BJ (cell line): ENCODE measurements around the gene HLA-DRA. TPM values are rescaled to one million over a fixed set of nuclear protein-coding genes. Genes with fewer than 3 reads are reported as not detected.

Experiments used
- CTCF ChIA-PET: fragments of 350-600 bp; formaldehyde crosslinking; extraction: SDS; loops from one replicate; lab custom pipeline; 2021; ENCODE audit warnings: antibody characterized with exemption, inconsistent platforms; lab: Yijun Ruan, JAX
- POLR2A ChIA-PET: fragments of 300-600 bp; sonication (Branson Sonifier 250); formaldehyde crosslinking; extraction: SDS; loops from one replicate; lab custom pipeline; 2021; ENCODE audit warnings: antibody characterized with exemption; lab: Charles Lee
- DNase-seq: peaks from one replicate; pipeline ENCODE4 v3.0.0-alpha.2; 2011; ENCODE audit warnings: low read depth
- H3K27me3 ChIP-seq: 2 replicates; pipeline ENCODE4 v1.6.0; 2011; ENCODE audit warnings: low read length; ENCODE audit not compliant: control insufficient read depth, insufficient read depth
- H3K36me3 ChIP-seq: 2 replicates; pipeline ENCODE4 v1.5.1; 2011; ENCODE audit warnings: low read length; ENCODE audit not compliant: control insufficient read depth, insufficient read depth
- H3K4me3 ChIP-seq: 2 replicates; pipeline ENCODE4 v1.5.1; 2011; ENCODE audit warnings: low read depth, mild to moderate bottlenecking, control low read depth, low read length
- polyA plus RNA-seq: library from polyadenylated mRNA; depleted of rRNA; stranded (reverse); fragments of >200 nt; gene quantifications from 2 replicates; pipeline ENCODE4 v1.2.3, GENCODE V29; 2011
- TF ChIP-seq, protein P1 (sequence below): IDR thresholded peaks from 2 replicates; pipeline ENCODE4 v1.5.1; 2011; ENCODE audit warnings: low read depth, mild to moderate bottlenecking, control low read depth, inconsistent platforms, low read length, moderate library complexity; ENCODE audit not compliant: insufficient read depth

Gene HLA-DRA
- polyA plus RNA-seq, 1 experiment = not detected

DNA sequence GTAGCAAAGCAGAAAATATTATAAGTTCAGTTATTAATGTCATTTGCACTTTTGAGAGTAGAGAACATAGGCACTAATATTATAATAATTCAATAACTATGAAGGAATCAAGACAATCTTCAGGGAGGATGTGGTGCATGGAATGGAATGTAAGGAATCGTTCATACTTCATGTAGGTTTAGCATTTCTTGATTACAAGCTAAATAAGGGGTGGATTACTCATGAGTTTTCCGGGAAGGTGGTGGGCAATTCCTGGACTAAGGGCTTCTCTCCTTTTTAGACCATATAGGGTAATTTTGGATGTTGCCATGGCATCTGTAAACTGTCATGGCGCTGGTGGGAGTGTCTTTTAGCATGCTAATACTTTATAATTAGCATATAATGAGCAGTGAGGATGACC lies 23.7 kb upstream of the HLA-DRA start:
- Histone ChIP-seq H3K36me3 (no peaks in the 10 kb centered on the region), H3K27me3 (peaks cover 3% of the 10 kb centered on the region), H3K4me3 (no peak overlapping the region)
- DNase-seq = no peak
- TF ChIP-seq, protein P1, sequence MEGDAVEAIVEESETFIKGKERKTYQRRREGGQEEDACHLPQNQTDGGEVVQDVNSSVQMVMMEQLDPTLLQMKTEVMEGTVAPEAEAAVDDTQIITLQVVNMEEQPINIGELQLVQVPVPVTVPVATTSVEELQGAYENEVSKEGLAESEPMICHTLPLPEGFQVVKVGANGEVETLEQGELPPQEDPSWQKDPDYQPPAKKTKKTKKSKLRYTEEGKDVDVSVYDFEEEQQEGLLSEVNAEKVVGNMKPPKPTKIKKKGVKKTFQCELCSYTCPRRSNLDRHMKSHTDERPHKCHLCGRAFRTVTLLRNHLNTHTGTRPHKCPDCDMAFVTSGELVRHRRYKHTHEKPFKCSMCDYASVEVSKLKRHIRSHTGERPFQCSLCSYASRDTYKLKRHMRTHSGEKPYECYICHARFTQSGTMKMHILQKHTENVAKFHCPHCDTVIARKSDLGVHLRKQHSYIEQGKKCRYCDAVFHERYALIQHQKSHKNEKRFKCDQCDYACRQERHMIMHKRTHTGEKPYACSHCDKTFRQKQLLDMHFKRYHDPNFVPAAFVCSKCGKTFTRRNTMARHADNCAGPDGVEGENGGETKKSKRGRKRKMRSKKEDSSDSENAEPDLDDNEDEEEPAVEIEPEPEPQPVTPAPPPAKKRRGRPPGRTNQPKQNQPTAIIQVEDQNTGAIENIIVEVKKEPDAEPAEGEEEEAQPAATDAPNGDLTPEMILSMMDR = no peak
- ChIA-PET CTCF (interaction anchor here (0.6 to 5.5 kb wide), 10 partner anchors 12 to 452 kb away, joined by 3 to 53 read pairs (median 4); partner anchors contain the start of gene BTNL2), POLR2A (no interaction called here)

GRCh38 chr6:32424589-32425300 lies 14.9 kb upstream of the HLA-DRA start:
- POLR2A ChIA-PET = no interaction called here
- no peak for DNase-seq

GRCh38 chr6:32426338-32426737 lies 13.3 kb upstream of the HLA-DRA start:
- ChIA-PET POLR2A (no interaction called here), CTCF (interaction anchor here (0.6 to 5.7 kb wide), 2 partner anchors 13 to 444 kb away, joined by 3 to 36 read pairs; no protein-coding TSS in a partner anchor)
- Histone ChIP-seq H3K36me3 (no peaks in the 10 kb centered on the region), H3K4me3 (no peak overlapping the region), H3K27me3 (no peaks in the 10 kb centered on the region; the same call in 1 of the 2 replicates)
- TF ChIP-seq, protein P1 = no peak
- DNase-seq = no peak

More at GRCh38 chr6:32424589-32425300, 14.9 kb upstream of the HLA-DRA start:
- Histone ChIP-seq H3K4me3 (no peak overlapping the region), H3K27me3 (no peaks in the 10 kb centered on the region; the same call in 1 of the 2 replicates), H3K36me3 (no peaks in the 10 kb centered on the region)
- TF ChIP-seq, protein P1 = no peak
- CTCF ChIA-PET = interaction anchor here (0.5 to 5.7 kb wide), 3 partner anchors 12 to 361 kb away, joined by 3 to 36 read pairs (median 7); no protein-coding TSS in a partner anchor

- ChIA-PET POLR2A (no interaction called here), CTCF (interaction anchor here (5.7 kb wide), 1 partner anchor 14 kb away, joined by 36 read pairs; no protein-coding TSS in a partner anchor)
- no peak for DNase-seq
- H3K36me3 ChIP-seq = no peaks in the 10 kb centered on the region
- H3K4me3 ChIP-seq = no peak overlapping the region
- no peaks in the 10 kb centered on the region; the same call in 1 of the 2 replicates for H3K27me3 ChIP-seq
- TF ChIP-seq, protein P1 = no peak
Observed at GRCh38 chr6:32427218-32427617, 12.5 kb upstream of the HLA-DRA start.

DNA sequence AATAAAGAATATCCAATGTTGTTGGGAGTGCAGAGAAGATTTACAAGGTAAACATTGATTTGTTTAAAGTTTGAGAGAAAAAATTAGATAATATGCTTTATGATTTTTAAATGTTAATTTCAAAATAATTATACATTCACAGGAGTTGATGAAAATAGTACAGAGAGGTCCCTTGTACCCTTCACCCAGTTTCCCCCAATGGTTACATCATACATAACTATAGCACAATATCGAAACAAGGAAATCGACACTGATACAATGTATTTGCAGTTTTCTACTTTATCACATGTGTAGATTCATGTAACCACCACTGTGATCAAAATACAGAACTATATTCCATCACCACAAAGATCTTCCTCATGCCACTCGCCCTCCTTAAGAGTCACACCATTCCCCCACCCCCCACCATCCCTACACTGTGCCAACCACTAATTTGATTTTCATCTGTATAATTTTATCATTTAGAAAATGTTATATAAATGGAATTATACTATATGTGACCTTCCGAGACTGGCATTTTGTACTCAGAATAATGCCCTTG lies 11.7 kb upstream of the HLA-DRA start:
- TF ChIP-seq, protein P1 = no peak
- Histone ChIP-seq H3K36me3 (no peaks in the 10 kb centered on the region), H3K4me3 (no peak overlapping the region), H3K27me3 (no peaks in the 10 kb centered on the region; the same call in 1 of the 2 replicates)
- no peak for DNase-seq
- POLR2A ChIA-PET = no interaction called here
- CTCF ChIA-PET = no interaction called here
